Measurements from ENCODE around the gene ADARB2.

ADARB2 gene

GRCh38 chr10:1376384-1376945, 360.9 kb downstream of the ADARB2 start:
- DNase-seq = no peak

GRCh38 chr10:1375346-1376170, 361.8 kb downstream of the ADARB2 start:
- no peak for DNase-seq

GRCh38 chr10:1374511-1375345, 362.6 kb downstream of the ADARB2 start:
- DNase-seq = no peak

GRCh38 chr10:1373287-1373686, 364.0 kb downstream of the ADARB2 start:
- DNase-seq = no peak

GRCh38 chr10:1372212-1372611, 365.1 kb downstream of the ADARB2 start:
- DNase-seq = no peak

GRCh38 chr10:1370298-1370697, 367.0 kb downstream of the ADARB2 start:
- DNase-seq = no peak

GRCh38 chr10:1369665-1370064, 367.7 kb downstream of the ADARB2 start:
- DNase-seq = no peak

- no peak for DNase-seq
Measured at GRCh38 chr10:1369197-1369596, 368.1 kb downstream of the ADARB2 start.

GRCh38 chr10:1368842-1369171, 368.5 kb downstream of the ADARB2 start:
- DNase-seq = peak; percentile 52

- no peak for DNase-seq
Measured at GRCh38 chr10:1367938-1368841, 369.1 kb downstream of the ADARB2 start.

GRCh38 chr10:1366811-1367425, 370.4 kb downstream of the ADARB2 start:
- no peak for DNase-seq

- no peak for DNase-seq
Measured at GRCh38 chr10:1366322-1366691, 371.0 kb downstream of the ADARB2 start.

- no peak for DNase-seq
Measured at GRCh38 chr10:1365540-1366321, 371.6 kb downstream of the ADARB2 start.

- DNase-seq = no peak
Measured at GRCh38 chr10:1364151-1364910, 373.0 kb downstream of the ADARB2 start.

GRCh38 chr10:1363446-1364121, 373.7 kb downstream of the ADARB2 start:
- no peak for DNase-seq

GRCh38 chr10:1362589-1363445, 374.5 kb downstream of the ADARB2 start:
- DNase-seq = no peak

- no peak for DNase-seq
Measured at GRCh38 chr10:1361411-1362105, 375.8 kb downstream of the ADARB2 start.

GRCh38 chr10:1360558-1361164, 376.7 kb downstream of the ADARB2 start:
- no peak for DNase-seq
